ENCODE data around the gene MYO5B. TPM values are rescaled to one million over a fixed set of nuclear protein-coding genes. Genes with fewer than 3 reads are reported as not detected.
"Not testable (repeated sequence)": the region's sequence is repeated elsewhere in the genome, so short reads cannot be mapped to it uniquely, and the experiment has no call there.

The MYO5B gene
- 10 to 100 TPM; 29.0 to 34.5 (median 29.5) TPM for polyA plus RNA-seq (ENCODE audit: insufficient read length in 3 of 3)
- long read RNA-seq, donor 1 = 0 reads
- long read RNA-seq, donor 2 = 0 reads
- long read RNA-seq, donor 3 = 0 reads
- long read RNA-seq, donor 4, partial matches to known transcripts = 0 of 1 reads
- long read RNA-seq, donor 4, other reads (novel, unspliced or antisense) = 0 of 1 reads
- long read RNA-seq, donor 5 = 0 reads
- long read RNA-seq, donor 6, partial matches to known transcripts = 11 of 13 reads
- long read RNA-seq, donor 6, other reads (novel, unspliced or antisense) = 0 of 13 reads
- long read RNA-seq, donor 7, partial matches to known transcripts = 0 of 1 reads
- long read RNA-seq, donor 7, other reads (novel, unspliced or antisense) = 0 of 1 reads
- long read RNA-seq, donor 8 = 0 reads
- long read RNA-seq, donor 9 = 0 reads
- long read RNA-seq, donor 10 = 0 reads
- long read RNA-seq, donor 11, partial matches to known transcripts = 0 of 1 reads
- long read RNA-seq, donor 11, other reads (novel, unspliced or antisense) = 0 of 1 reads
- long read RNA-seq, donor 12, partial matches to known transcripts = 15 of 16 reads
- long read RNA-seq, donor 12, other reads (novel, unspliced or antisense) = 0 of 16 reads
- long read RNA-seq, donor 13, partial matches to known transcripts = 6 of 6 reads
- long read RNA-seq, donor 13, other reads (novel, unspliced or antisense) = 0 of 6 reads
- long read RNA-seq, donor 14 = 0 reads
- long read RNA-seq, donor 15 = 0 reads
- long read RNA-seq, donor 16, partial matches to known transcripts = 0 of 2 reads
- long read RNA-seq, donor 16, other reads (novel, unspliced or antisense) = 0 of 2 reads

DNA sequence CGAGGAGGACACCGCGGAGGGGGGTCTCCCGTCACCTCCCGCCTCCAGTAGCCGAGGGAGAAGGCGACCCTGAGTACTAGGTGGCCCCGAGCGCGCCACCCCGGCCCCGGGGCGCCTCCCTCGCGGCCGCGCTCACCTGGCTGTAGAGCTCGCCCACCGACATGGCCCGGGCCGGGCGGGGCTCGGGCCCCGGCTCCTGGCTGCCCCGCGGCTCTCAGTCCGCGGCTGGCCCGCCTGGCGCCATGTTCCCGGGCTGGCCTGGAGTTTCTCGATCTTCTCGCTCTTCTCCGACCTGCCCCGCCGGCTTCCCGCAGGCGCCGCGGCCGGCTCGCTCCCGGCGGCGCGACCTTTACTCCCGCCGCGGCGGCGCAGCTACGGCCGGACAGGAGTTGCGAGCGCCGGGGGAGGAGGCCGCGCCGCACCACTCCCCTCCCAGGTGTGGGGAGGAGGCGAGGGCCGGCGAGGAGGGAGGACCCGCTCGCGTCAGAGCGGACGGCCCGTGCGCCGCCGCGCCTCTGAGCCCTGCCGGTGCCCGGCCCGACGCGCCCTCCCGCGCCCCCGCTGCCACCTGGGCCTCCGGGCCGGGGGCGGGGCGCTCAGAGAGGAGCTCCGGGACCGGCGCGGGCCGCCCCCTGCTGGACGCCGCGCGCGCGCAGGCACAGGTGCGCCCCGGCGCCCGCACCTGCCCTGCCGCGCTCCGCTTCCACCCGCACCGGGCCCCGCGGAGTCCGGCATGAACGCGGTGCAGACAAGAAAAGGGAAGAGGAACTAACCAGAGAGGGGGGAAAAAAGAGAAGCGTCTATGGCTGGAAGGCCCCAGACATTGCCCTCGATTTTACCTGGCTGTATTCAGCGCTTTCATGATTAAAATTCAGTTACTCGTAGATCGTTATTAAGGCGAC, at the start of gene MYO5B:
MYO5B (minus strand) TSS at position 517 of the 902 bp plus-strand sequence; CDS start at position 163, 354 bp downstream.
- peak; percentile 65 for DNase-seq

DNA sequence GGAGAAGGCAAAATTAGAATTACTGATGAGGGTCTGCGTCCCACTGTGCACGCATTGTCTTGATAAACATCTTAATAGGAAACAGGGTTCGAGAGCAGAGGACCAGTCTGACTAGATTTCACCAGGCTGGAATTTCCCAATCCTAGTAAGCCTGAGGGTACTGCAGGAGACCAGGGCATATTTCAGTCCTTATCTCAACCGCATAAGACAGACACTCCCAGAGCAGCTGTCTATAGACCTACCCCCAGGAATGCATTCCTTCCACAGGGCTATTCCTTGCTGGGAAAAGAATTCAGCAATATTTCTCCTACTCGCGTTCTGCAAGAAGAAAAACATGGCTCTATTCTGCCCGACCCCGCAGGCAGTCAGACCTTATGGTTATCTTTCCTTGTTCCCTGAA, 46.8 kb upstream of the MYO5B start:
- not testable (repeated sequence) for DNase-seq

DNA sequence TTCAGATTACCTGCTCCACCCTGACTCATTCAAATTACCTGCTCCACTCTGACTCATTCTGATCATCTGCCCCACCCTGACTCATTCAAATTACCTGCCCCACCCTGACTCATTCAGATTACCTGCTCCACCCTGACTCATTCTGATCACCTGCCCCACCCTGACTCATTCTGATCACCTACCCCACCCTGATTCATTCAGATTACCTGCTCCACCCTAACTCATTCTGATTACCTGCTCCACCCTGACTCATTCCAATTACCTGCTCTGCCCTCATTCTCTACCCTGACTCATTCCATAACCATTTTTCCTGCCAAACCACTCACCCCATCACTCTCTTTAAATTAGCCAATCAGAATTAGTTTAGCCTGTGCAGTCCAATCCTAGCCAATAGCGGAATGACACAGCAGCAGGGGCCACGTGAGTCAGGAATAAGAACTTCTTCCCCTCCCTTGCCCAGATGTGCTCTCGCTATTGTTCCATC, 45.2 kb upstream of the MYO5B start:
- DNase-seq = no peak

DNA sequence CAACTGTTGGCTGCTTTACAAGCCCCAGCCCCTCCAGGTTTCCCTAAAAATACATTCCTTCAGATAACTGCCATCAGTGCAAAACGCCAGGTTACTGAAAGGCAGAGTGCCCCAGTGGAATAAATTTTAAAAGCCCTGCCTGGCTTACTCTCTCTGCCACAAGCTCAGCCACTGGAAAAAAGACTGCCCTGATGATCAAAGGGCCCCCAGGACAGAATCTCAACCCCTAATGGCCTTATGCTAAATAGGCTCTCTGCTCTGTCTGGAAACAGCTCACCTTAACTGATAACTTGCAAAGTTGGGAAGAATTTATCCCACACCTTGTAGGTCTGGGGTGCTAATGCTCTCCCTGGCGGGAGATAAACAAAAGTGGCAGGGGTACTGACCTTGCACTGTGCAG, 37.5 kb upstream of the MYO5B start:
- no peak for DNase-seq

DNA sequence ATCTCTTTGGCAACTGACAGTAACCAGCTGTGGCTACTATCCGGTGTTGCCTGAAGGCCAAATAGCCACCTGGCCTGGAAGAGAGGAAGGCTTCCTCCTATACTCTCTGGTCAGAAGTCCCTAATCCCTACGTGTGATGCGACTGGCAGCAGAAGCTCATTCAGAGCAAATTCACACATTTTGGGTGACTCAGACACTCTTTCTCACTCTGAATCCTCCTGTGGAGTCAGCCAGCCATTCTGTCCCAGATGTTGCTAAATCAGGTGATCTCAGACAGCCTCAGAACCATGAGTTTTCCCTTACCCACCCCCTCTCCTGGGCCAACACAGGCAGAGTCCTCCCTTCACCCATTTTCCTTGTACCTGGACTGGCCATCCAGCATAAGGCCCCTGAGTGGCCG, 36.7 kb upstream of the MYO5B start:
- no peak for DNase-seq

DNA sequence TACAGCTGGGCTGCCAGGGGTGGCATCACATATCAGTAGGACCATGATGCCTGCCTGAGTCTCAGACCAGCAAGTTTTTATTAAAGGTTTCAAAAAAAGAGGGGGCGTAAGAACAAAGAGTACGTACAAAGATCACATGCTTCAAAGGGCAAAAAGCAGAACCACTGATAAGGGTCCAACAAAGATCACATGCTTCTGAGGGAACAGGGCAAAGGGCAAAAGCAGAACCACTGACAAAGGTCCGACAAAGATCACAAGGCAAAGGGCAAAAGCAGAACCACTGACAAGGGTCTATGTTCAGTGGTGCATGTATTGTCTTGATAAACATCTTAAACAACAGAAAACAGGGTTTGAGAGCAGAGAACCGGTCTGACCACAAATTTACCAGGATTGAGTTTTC, 25.3 kb upstream of the MYO5B start:
- DNase-seq = not testable (repeated sequence)

DNA sequence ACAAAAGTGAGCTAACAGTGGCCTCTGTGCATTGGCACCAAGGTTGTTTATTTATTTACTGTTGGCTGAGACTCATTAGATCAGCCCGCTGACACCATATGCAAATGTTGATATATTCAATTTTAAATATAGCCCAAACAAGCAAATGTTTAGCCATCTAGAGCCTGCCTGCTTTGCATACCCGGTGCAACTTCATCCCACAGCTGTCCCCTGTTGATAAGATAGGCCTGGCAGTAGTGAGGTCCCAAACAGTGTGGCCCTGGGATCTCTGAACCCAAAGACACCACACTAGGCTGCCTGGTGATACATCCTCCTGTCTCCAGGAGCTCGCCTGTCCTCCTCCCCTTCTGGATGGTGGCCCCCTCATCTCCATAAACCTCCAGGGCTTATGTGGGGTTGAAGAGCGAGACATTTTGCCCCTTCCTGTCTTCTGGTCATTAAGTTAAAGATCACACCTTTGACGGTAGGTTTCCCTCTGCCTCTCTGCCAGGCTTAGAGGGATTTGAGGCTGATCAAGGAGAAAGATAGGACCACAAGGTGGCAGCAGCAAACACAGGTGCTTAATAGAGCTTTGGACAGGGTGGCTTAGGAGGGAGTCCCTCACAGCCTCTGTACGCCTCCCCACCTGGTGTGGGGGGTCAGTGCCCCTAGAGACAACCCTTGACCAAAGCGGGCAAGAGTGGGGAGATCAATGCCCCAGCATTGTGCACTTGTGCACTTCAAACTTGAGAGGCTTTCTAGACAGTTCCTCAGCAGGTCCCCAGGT, 23.7 kb upstream of the MYO5B start:
- no peak for DNase-seq

DNA sequence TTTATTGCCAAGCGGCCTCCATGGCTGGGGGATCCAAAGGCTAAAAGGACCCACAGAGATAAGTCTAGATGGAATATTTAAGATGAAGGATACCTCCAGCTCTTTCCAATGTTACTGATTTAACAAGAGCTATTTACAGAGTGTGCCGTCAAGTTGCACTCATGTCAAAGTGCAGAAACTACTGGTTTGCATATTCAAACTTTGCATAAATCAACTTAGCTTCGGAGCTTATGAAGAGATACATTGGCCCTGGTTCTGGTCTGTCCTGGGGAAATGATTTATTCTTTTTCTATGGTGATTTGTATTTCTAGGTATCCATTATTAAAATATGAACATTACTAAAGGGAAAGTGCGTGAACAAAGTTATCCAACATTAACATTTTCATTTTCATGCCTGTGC, 14.4 kb upstream of the MYO5B start:
- no peak for DNase-seq

DNA sequence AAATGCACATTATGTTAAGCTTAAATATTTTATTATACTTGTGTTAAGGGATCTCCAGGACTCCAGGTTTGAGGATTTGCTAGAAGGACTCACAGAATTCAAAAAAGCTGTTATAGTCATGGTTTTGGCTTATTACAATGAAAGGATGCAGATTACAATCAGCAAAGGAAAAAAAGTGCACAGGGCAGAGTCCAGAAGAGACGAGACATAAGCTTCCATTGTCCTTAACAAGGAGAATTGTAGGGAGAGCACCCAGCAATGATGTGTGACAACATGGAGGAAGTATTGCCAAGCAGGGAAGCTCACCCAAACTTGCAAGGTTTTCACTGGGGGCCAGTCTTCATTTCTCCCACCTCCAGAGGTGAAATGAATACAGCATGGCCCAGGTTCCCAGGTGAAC, 12.8 kb upstream of the MYO5B start:
- no peak for DNase-seq

DNA sequence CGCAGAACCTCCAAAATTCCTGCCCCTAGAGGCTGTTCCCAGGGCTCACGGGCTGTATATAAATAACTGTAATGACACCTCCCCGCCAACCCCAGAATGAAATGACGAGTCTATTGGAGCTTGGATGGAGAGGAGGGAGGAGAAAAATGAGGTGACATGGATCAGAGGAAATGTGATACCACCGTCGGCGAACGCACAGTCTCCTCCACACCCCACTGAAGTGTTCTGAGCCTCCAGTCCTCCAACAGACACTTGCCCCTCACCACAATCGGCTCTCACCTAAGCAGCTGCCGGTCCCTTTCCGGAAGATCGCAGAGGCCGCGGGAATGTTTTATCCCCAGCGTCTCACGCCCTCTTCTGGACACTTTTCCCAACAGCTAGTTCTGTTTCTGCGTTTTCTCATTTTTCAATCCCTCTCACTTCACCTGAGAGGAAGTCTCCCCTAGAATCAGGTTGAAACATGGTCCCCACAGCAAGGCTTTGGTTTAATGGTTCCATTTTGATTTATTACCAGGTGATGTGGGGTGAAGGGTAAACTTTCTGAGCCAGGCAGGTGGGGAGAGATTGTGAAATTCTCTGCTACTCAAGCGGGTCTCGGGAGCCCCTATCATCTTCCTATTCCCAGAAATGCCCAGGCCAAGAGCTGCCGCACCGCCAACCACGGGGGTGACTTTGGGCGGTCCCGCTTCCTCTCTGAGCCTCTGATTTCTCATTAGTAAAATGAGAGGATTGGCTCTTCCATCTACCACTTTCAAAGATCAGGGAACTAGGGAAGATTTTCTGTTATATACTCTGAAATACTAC, 9.1 kb upstream of the MYO5B start:
- DNase-seq = peak; percentile 65

DNA sequence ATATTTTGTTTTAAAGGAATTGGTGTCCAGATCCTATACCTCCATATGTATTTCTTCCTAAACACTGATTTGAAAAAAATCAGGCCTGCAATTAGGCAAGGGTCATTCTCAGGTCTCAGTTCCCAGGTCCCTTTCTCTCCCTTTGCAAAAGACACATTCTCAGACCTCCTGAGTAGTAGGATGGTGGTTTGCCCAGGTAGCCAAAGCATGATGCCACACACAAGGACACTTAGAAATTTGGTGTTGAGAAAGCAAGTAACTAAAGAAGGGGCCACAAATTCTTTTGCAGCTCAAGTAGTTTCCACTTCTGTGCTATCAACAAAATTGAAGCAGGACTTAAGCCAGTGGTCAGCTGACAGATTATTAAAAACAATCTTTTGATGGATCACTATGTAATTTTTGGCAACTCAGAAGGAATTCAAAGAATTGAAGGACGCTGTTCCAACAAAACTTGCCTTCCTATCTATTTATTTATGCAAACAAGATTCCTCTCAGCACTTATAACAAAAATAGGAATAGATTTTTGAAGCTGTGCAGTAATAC, 6.6 kb upstream of the MYO5B start:
- no peak for DNase-seq

DNA sequence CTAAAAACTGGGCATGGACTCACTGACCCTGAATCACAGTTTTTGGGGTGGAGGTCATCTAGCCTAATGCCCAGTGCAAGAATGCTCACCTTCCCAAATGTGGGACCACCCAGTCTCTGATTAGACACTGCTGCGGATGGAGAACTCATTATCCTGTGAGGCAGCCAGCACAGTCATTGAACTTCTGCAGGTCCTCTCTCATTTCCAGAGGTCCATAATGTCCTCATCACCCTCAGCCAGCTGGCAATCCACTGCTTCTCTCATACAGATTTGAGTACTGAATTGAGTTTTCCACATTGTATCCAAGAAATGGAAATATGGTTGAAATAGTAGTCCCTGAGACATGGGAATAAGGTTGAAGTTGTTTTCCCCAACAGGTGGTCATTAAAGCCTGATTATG, 5.0 kb upstream of the MYO5B start:
- no peak for DNase-seq

DNA sequence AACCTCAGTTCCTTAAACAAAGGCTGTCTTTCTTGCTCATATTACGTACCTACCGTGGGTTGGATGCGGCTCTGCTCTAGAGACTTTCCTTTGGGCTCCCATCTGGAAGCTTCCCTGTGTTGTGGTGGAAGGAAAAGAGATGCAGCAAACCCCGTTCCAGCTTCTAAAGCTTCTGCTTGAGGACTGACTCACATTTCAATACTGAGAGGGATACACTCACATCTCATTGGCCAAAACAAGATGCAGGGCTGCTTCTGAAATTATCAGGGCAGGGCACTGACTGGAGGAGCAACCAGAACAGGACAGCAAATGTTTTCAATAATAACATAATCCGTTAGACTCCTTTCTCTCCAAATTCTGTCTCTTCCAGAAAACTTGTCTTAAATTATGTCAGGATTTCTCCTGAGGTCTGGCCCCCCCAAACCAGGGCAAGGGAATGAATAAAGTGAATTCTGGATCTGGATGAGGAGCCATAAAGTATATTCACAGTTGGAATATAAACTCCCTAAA, 4.5 kb upstream of the MYO5B start:
- no peak for DNase-seq

DNA sequence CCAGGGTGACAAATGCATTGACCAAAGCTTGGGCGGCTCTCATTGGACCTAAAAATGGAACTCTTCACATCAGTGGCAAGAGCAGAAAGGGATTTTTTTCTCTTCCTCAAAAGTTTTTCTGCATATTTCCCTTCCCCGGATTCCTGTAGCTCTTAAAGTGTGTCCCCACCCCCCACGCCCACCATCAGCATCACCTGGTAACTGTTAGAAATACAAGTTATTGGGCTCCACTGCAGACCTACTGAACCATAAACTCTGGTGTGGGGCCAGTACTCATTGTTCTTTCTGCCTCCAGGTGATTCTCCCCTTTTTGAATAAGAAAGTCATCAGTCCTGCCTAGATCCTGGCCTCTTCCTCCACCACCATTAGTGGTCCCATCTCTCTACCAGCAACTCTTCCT, 1.3 kb upstream of the MYO5B start:
- no peak for DNase-seq

DNA sequence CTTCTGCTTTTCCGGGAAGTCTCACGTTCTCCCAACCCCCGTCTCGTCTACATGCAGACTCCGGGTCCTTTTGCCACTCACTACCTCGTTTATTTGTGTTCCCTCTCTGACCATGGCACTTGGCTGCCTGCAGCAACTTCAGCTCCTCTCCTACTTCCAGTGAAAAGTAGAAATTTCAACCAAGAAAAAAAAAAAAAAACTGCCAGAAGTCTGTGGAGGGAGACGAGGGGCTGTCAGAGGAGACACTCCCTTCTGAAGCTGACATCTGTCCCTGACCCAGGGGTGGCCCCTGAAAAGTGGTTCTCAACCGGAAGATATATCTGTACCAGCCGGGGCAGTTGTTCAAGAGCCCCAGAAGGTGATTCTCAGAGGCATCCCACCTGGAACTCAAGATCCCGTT, 742 bp upstream of the MYO5B start:
- no peak for DNase-seq

DNA sequence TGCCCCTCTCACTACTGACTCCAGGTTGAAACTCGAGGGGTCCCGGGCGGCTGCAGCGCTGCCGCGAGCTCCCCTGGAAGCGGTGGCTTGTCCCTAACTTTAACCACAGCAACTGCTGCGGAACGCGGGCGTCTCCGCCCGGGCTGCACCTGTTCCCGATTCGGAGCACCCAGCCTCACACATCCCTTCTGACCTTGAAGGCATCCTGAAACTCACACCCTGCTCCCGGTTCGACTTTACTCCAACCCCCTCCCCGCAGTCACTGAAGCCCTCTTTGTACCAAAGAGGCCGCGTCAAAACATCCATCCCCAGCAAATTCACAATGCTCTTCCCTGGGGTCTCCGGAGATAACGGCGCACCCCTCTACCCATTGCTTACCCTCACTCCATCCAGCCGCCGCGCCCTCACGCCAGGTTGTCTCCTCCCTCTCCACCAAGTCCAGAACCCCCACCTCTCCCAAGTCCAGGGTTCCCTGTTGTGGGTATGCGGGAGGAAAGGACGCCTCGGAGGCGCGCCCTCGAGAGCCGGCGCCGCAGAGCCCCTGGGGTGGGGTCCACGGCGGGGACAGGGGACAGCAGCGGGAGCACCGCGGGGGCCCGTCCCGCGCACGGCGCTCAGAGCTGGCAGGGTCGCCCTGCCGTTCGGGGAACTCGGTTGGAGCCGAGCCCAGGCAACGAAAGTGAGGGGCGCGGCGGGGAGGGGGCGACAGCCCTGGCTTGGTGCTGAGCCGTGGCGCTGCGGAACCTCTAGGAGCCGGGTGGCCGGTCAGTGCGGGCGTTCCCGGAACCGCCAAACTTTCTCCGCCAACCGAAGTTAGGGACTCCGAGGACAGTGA, 934 bp downstream of the MYO5B start:
- no peak for DNase-seq

DNA sequence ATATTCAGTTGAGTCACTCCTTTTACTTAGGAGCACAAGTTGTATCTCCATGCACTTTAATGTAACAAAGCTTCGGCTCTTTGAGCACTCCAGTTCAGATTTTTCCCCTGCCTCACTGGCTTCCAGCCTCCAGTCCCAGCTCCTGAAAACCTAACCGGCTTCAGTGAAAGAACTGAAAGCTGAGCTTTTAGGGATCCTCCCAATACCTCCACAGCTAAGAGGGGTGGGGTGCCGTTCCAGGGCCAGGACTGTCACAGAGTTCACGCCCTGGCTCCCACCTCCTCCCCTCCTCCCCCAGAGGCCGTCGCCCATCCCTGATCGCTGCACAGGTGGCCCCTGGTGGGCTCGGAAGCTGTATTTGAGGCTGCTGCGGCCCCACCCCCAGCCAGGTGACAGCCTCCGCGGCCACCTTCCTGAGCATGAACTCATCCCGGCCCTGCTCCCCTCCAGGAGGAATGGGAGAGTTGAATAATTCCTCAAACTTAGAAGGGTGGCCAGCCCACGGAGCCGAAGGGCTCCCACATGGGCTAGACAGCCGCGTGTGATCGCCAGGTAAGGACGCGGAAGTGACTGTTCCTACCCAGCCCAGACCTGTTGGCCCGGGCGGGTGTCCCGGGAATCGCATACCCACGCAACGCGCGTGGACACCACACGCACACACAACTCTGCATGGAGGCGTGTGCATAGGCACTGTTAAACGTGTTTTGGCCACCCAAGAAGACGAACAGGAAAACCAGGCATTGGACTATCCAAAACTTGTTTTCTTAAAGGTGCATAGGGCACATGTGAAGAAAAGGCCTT, 1.8 kb downstream of the MYO5B start:
- no peak for DNase-seq

DNA sequence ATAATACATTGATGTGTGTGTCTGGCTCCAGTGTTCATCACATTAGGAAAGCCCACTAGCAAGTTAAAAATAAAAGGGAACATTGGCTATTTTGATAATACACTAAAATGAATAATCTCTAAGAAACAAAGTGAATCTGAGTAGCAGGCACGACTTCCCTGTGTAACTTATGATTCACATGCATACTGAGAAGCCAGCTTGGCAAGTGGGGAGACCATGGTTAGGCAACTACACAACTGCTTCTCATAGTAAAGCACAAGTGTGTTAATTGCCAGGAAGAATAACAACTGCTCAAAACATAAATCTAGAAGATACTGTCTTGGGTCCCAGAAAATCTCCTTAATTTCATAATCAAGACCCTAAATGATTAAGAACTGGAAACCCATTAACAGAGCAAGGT, 4.0 kb downstream of the MYO5B start:
- DNase-seq = no peak
